Thoracic aorta (tissue), 2 donors: Measurements from ENCODE around the gene RPL23. TPM values are rescaled to one million over a fixed set of nuclear protein-coding genes. Genes with fewer than 3 reads are reported as not detected.

Experiments used
- ATAC-seq: fragments of 150-250 bp; one replicate; pipeline ENCODE4 v1.8.0; 2017; ENCODE audit warnings: low read depth; ENCODE audit not compliant: insufficient number of reproducible peaks, low FRiP score
- DNase-seq: peaks from one replicate; pipeline ENCODE4 v3.0.0-alpha.2; 2020; ENCODE audit warnings: low spot score
- H3K27ac ChIP-seq, 2 donors: fragments of 200-600 bp; sonication (generic); 1 replicate in 1 of 2; 2 replicates in 1 of 2; pipeline ENCODE4 v1.5.1; 2016; ENCODE audit warnings: mild to moderate bottlenecking in 2 of 2, moderate library complexity in 2 of 2
- H3K27me3 ChIP-seq: fragments of 200-600 bp; sonication (generic); replicated peaks from 2 replicates; pipeline ENCODE4 v1.6.0; 2016; ENCODE audit warnings: mild to moderate bottlenecking; ENCODE audit not compliant: insufficient read depth
- H3K36me3 ChIP-seq: fragments of 200-600 bp; sonication (generic); one replicate; pipeline ENCODE4 v1.5.1; 2016
- H3K4me1 ChIP-seq, 2 donors: fragments of 200-600 bp; sonication (generic); 1 replicate in 1 of 2; 2 replicates in 1 of 2; pipeline versions ENCODE4 v1.5.1 to v1.6.0; 2016; ENCODE audit warnings: low read depth in 2 of 2, mild to moderate bottlenecking in 1 of 2; ENCODE audit not compliant: control insufficient read depth in 1 of 2
- H3K4me3 ChIP-seq: fragments of 200-600 bp; sonication (generic); 2 replicates; pipeline ENCODE4 v1.5.1; 2016; ENCODE audit warnings: mild to moderate bottlenecking
- H3K9me3 ChIP-seq: fragments of 200-600 bp; sonication (generic); 2 replicates; pipeline ENCODE4 v1.5.1; 2016
- CTCF ChIP-seq: fragments of 200-600 bp; sonication (generic); IDR thresholded peaks from one replicate; pipeline ENCODE4 v1.5.1; 2019; ENCODE audit warnings: antibody characterized with exemption
- total RNA-seq, 2 donors: library from RNA; depleted of rRNA; stranded (reverse); fragments of >200 nt; gene quantifications; one replicate each; pipeline versions ENCODE4 v1.1.0 to v1.2.3, GENCODE V29; 2016

Gene RPL23
- total RNA-seq, 2 donors from 2014 or later, result 870 to 981 TPM

DNA sequence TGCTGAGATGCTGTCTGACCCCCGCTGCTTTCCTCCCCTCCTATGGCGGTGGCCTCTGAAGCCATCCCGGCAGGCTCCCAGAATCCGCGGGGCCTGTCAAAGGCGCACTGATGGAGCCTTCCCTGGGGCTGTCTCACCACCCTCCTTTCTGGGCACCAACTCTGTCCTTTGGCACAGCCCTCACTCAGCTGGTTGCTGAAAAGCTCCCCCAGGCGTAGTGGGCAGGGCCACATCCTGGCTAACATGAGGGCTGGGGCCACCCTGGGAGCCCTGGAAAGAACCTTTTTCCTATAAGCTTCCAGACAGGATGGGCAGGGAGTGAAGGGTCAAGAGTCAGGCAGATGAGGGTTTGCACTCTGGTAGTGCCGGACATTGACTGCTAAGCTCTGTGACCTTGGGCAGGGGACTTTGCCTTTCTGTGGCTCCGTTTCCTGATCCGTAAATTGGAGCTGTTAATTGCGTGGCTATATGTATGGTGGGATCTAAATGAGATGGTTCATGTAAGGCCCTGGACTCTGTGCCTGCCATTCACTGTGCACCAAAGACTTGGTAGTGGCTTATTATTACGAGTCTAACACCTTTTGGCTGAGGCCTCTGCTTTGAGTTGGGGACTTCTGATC, 44.3 kb upstream of the RPL23 start:
- Histone ChIP-seq H3K27ac (peak overlapping the region; percentile 65 to 73), H3K4me1 (peaks cover 60 to 78% of the 10 kb centered on the region in 2 donors), H3K9me3 (no peaks in the 10 kb centered on the region), H3K4me3 (no peak overlapping the region), H3K27me3 (no peaks in the 10 kb centered on the region), H3K36me3 (peaks cover 21% of the 10 kb centered on the region)
- no peak for DNase-seq
- ATAC-seq, result no peak
- TF ChIP-seq CTCF, result no peak

DNA sequence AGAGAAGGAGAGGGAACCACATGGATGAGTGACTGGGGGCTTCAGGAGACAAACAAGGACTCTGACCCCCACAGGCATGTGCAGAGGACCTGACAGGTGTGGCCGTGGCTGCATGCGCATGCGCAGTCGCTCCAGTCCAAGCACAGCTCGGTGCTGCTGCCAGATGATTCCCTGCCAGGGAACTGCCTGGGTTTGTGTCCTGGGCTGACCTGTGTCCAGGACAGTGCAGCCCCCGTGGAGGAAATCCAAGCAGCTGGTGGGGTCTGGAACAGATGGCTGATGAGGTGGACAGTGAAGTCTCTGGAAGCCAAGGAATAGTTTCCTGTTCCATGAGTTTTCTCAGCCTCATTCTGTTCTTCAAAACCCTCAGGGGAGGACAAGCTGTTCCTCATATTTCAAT, 43.7 kb upstream of the RPL23 start:
- no peak for DNase-seq
- TF ChIP-seq CTCF, result no peak
- no peaks in the 10 kb centered on the region for H3K9me3 ChIP-seq
- H3K4me3 ChIP-seq, result no peak overlapping the region
- peaks cover 61 to 78% of the 10 kb centered on the region in 2 donors for H3K4me1 ChIP-seq
- ATAC-seq, result no peak
- peaks cover 25% of the 10 kb centered on the region for H3K36me3 ChIP-seq
- H3K27ac ChIP-seq, result peak overlapping the region; percentile 7 to 65
- no peaks in the 10 kb centered on the region for H3K27me3 ChIP-seq

DNA sequence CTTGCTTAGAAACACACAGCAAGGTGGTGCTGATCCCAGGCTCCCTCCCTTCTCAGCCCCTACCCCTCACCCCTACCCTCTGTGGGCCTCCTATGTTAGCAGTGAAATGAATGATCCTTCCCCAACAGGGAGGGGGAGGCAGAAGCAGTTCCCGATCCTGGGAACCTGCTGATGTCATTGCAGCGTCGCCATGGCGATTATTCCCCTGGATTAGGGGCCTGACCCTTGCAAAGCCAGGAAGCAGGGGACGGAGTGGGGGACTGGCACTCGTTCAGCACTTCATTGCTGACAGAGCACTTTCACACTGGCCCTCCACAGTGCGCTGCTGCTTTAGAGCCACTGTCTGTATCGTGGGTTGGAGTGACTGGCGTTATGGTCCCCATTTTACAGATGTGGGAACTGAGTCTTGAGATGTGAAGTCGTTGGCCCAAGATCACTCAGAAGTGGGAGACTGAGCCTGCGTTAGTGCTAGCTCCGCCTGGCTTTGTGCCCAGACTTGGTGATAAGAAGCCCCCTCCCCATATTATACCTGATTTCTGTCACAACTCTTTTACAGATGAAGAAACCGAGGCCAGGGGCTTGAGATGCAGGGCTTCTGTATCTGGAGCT, 42.9 kb upstream of the RPL23 start:
- peak overlapping the region; percentile 7 to 65 for H3K27ac ChIP-seq
- no peak overlapping the region for H3K4me3 ChIP-seq
- H3K4me1 ChIP-seq, result peaks cover 56 to 74% of the 10 kb centered on the region in 2 donors
- H3K9me3 ChIP-seq, result no peaks in the 10 kb centered on the region
- DNase-seq (no peak), ATAC-seq (no peak)
- TF ChIP-seq CTCF, result no peak
- H3K27me3 ChIP-seq, result no peaks in the 10 kb centered on the region
- peaks cover 31% of the 10 kb centered on the region for H3K36me3 ChIP-seq

DNA sequence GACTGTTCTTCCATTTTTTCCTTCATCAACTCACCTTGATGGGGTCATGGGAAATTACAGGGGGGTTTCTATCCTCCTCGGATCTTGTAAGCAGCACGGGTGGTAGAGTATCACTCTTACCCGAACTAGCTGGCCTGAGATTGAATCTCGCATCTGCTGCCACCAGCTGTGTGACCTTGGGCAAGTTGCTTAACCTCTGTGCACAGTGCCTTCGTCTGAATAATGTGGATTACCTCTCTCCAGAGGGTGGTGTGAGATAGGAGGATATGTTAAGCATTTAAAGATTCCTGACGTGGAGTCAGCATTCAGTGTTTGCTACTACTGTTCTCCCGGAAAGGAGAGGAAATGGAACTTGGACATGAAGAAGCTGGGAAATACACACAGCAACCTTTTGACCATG, 40.8 kb upstream of the RPL23 start:
- Histone ChIP-seq H3K27me3 (no peaks in the 10 kb centered on the region), H3K9me3 (no peaks in the 10 kb centered on the region), H3K4me1 (peaks cover 44 to 64% of the 10 kb centered on the region in 2 donors), H3K4me3 (no peak overlapping the region), H3K36me3 (peaks cover 47% of the 10 kb centered on the region), H3K27ac (peak overlapping the region in 1 of 2 donors; percentile 46)
- TF ChIP-seq CTCF, result no peak
- no peak for DNase-seq
- ATAC-seq, result no peak

GRCh38 chr17:38893607-38894006, 40.1 kb upstream of the RPL23 start:
- H3K27me3 ChIP-seq, result no peaks in the 10 kb centered on the region
- peak overlapping the region; percentile 36 to 46 for H3K27ac ChIP-seq
- no peak for ATAC-seq
- TF ChIP-seq CTCF, result no peak
- H3K4me3 ChIP-seq, result no peak overlapping the region
- peaks cover 47% of the 10 kb centered on the region for H3K36me3 ChIP-seq
- DNase-seq, result no peak
- no peaks in the 10 kb centered on the region for H3K9me3 ChIP-seq
- peaks cover 43 to 66% of the 10 kb centered on the region in 2 donors for H3K4me1 ChIP-seq
